ENCODE data around the gene ARHGAP1.

The ARHGAP1 gene

GRCh38 chr11:46662366-46662765, 38.1 kb downstream of the ARHGAP1 start:
- no peak for DNase-seq (ENCODE audit: low read depth in 2 of 2)
- TF ChIP-seq CTCF (IDR thresholded peaks at IDR 0.05; ENCODE audit: low read depth, low read length), result no peak
- H3K4me3 ChIP-seq (replicated peaks in 1 of 2; ENCODE audit: low read depth in 2 of 2, low read length in 2 of 2), result no peak overlapping the region

- no peak overlapping the region for H3K4me3 ChIP-seq (replicated peaks in 1 of 2; ENCODE audit: low read depth in 2 of 2, low read length in 2 of 2)
- TF ChIP-seq CTCF (IDR thresholded peaks at IDR 0.05; ENCODE audit: low read depth, low read length), result no peak
- no peak for DNase-seq (ENCODE audit: low read depth in 2 of 2)
Measured at GRCh38 chr11:46661836-46662235, 38.6 kb downstream of the ARHGAP1 start.

GRCh38 chr11:46659908-46660307, 40.5 kb downstream of the ARHGAP1 start:
- no peak overlapping the region for H3K4me3 ChIP-seq (replicated peaks in 1 of 2; ENCODE audit: low read depth in 2 of 2, low read length in 2 of 2)
- peak; percentile 77 to 81 for DNase-seq (ENCODE audit: low read depth in 2 of 2)
- no peak for TF ChIP-seq CTCF (IDR thresholded peaks at IDR 0.05; ENCODE audit: low read depth, low read length)

GRCh38 chr11:46658259-46658658, 42.2 kb downstream of the ARHGAP1 start:
- TF ChIP-seq CTCF (IDR thresholded peaks at IDR 0.05; ENCODE audit: low read depth, low read length), result no peak
- peak; percentile 85 to 88 for DNase-seq (ENCODE audit: low read depth in 2 of 2)

GRCh38 chr11:46657186-46657585, 43.2 kb downstream of the ARHGAP1 start:
- no peak for TF ChIP-seq CTCF (IDR thresholded peaks at IDR 0.05; ENCODE audit: low read depth, low read length)
- DNase-seq (ENCODE audit: low read depth in 2 of 2), result no peak
- H3K4me3 ChIP-seq (replicated peaks in 1 of 2; ENCODE audit: low read depth in 2 of 2, low read length in 2 of 2), result no peak overlapping the region

More at GRCh38 chr11:46658259-46658658, 42.2 kb downstream of the ARHGAP1 start:
- no peak overlapping the region for H3K4me3 ChIP-seq (replicated peaks in 1 of 2; ENCODE audit: low read depth in 2 of 2, low read length in 2 of 2)

GRCh38 chr11:46655631-46656030, 44.8 kb downstream of the ARHGAP1 start:
- no peak for TF ChIP-seq CTCF (IDR thresholded peaks at IDR 0.05; ENCODE audit: low read depth, low read length)
- H3K4me3 ChIP-seq (replicated peaks in 1 of 2; ENCODE audit: low read depth in 2 of 2, low read length in 2 of 2), result no peak overlapping the region
- peak; percentile 43 to 67 for DNase-seq (ENCODE audit: low read depth in 2 of 2)

GRCh38 chr11:46649180-46649738, 51.2 kb downstream of the ARHGAP1 start:
- DNase-seq (ENCODE audit: low read depth in 2 of 2), result peak; percentile 97 to 99
- TF ChIP-seq CTCF (IDR thresholded peaks at IDR 0.05; ENCODE audit: low read depth, low read length), result no peak
- H3K4me3 ChIP-seq (replicated peaks in 1 of 2; ENCODE audit: low read depth in 2 of 2, low read length in 2 of 2), result no peak overlapping the region
